OCI-LY3 (cell line): Measurements from ENCODE around the gene NR5A1.

Experiments used
- H2AFZ ChIP-seq: fragments of 200-600, 300-600 bp; shearing (Covaris generic); 2 replicates; pipeline ENCODE4 v1.6.0; 2014; ENCODE audit warnings: antibody characterized with exemption, low read depth, low read length
- H3K27ac ChIP-seq: fragments of 200-600, 300-600 bp; sonication (generic); 2 replicates; pipeline ENCODE4 v1.5.1; 2014; ENCODE audit warnings: mild to moderate bottlenecking, low read length, moderate library complexity, mixed read lengths
- H3K27me3 ChIP-seq: fragments of 200-600, 300-600 bp; sonication (generic); 2 replicates; pipeline ENCODE4 v1.6.1; 2014; ENCODE audit warnings: low read depth, low read length, mixed read lengths
- H3K36me3 ChIP-seq: fragments of 200-600, 300-600 bp; sonication (generic); replicated peaks from 2 replicates; pipeline ENCODE3; 2014; ENCODE audit warnings: low read depth, low read length, mixed read lengths
- H3K4me1 ChIP-seq: fragments of 300-600, 200-600 bp; sonication (generic); 2 replicates; pipeline ENCODE4 v1.6.1; 2014; ENCODE audit warnings: low read length, mixed read lengths
- H3K4me2 ChIP-seq: fragments of 200-600, 300-600 bp; sonication (generic); 2 replicates; pipeline ENCODE4 v1.6.1; 2014; ENCODE audit warnings: low read length, mixed read lengths
- H3K4me3 ChIP-seq: fragments of 300-600, 200-600 bp; sonication (generic); 2 replicates; pipeline ENCODE4 v1.5.1; 2014; ENCODE audit warnings: antibody characterized with exemption, mild to moderate bottlenecking, low read length, moderate library complexity
- H3K79me2 ChIP-seq: fragments of 300-600, 200-600 bp; shearing (Covaris generic); 2 replicates; pipeline ENCODE4 v1.6.1; 2014; ENCODE audit warnings: mild to moderate bottlenecking, low read length, mixed read lengths
- H3K9ac ChIP-seq: fragments of 300-600, 200-600 bp; shearing (Covaris generic); 2 replicates; pipeline ENCODE4 v1.6.0; 2014; ENCODE audit warnings: mild to moderate bottlenecking, low read length, moderate library complexity
- H3K9me3 ChIP-seq: fragments of 200-600, 300-600 bp; shearing (Covaris generic); 2 replicates; pipeline ENCODE4 v1.6.1; 2014; ENCODE audit warnings: low read length, mixed read lengths; ENCODE audit not compliant: insufficient read depth
- H4K20me1 ChIP-seq: fragments of 200-600, 300-600 bp; sonication (generic); 2 replicates; pipeline ENCODE4 v1.6.1; 2016; ENCODE audit warnings: low read length, mixed read lengths; ENCODE audit not compliant: insufficient read depth
- EZH2phosphoT487 ChIP-seq: fragments of 200-600 bp; shearing (Covaris generic); IDR thresholded peaks from 2 replicates; pipeline ENCODE4 v1.6.1; 2018; ENCODE audit warnings: antibody characterized with exemption, mixed run types, low read depth
- TF ChIP-seq, protein P1 (sequence below): fragments of 200-600, 300-600 bp; sonication (generic); IDR thresholded peaks from 2 replicates; pipeline ENCODE4 v1.5.1; 2014; ENCODE audit warnings: antibody characterized with exemption, low read length, low read depth

NR5A1 gene

DNA sequence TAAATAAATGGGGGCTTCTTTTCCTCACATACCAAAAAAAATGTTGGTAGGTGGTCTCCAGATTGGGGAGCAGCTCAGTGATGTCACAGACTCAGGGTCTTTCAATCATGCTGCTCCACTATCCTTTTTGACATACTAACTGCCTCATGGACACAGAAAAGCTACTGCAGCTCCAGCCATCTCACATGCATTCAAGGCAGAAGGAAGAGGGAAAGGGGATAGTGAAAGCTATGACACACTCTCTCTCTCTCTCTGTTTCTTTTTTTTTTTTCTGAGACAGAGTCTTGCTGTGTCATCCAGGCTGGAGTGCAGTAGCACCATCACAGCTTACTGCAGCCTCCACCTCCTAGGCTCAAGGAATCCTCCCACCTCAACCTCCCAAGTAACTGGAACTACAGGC, 64.8 kb downstream of the NR5A1 start:
- H3K27me3 ChIP-seq = no peaks in the 10 kb centered on the region
- no peak overlapping the region for H3K4me3 ChIP-seq
- no peaks in the 10 kb centered on the region for H3K4me1 ChIP-seq
- H3K27ac ChIP-seq = no peak overlapping the region
- H3K79me2 ChIP-seq = no peaks in the 10 kb centered on the region
- H3K9ac ChIP-seq = no peak overlapping the region
- TF ChIP-seq, protein P1, sequence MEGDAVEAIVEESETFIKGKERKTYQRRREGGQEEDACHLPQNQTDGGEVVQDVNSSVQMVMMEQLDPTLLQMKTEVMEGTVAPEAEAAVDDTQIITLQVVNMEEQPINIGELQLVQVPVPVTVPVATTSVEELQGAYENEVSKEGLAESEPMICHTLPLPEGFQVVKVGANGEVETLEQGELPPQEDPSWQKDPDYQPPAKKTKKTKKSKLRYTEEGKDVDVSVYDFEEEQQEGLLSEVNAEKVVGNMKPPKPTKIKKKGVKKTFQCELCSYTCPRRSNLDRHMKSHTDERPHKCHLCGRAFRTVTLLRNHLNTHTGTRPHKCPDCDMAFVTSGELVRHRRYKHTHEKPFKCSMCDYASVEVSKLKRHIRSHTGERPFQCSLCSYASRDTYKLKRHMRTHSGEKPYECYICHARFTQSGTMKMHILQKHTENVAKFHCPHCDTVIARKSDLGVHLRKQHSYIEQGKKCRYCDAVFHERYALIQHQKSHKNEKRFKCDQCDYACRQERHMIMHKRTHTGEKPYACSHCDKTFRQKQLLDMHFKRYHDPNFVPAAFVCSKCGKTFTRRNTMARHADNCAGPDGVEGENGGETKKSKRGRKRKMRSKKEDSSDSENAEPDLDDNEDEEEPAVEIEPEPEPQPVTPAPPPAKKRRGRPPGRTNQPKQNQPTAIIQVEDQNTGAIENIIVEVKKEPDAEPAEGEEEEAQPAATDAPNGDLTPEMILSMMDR = no peak
- no peak for TF ChIP-seq EZH2phosphoT487
- no peaks in the 10 kb centered on the region for H3K36me3 ChIP-seq
- H3K4me2 ChIP-seq = no peak overlapping the region
- no peaks in the 10 kb centered on the region for H4K20me1 ChIP-seq
- no peak overlapping the region for H2AFZ ChIP-seq
- H3K9me3 ChIP-seq = no peaks in the 10 kb centered on the region

DNA sequence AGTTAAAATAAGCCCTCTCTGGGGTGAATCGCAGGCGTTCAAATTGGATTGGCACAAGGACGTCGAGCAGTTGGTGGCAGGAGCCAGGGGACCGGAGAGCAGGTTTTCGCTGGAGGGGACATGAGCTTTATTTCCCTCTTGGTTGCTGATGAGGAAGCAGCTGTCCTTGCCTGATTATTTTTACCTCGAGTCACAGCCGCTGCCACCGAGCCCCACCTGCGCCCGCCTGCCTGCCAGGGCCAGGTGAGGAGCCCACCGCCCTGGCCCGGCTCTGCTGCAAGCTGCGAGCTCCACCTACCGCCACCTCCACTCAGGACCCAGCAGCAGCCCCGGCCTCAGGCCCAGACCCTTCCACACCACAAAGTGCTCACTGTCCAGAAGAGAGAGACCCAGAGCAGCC, 65.9 kb downstream of the NR5A1 start:
- no peaks in the 10 kb centered on the region for H3K27me3 ChIP-seq
- no peaks in the 10 kb centered on the region for H3K9me3 ChIP-seq
- H3K9ac ChIP-seq = no peak overlapping the region
- TF ChIP-seq EZH2phosphoT487 = no peak
- TF ChIP-seq, protein P1 = no peak
- H3K4me3 ChIP-seq = no peak overlapping the region
- H3K4me1 ChIP-seq = no peaks in the 10 kb centered on the region
- no peaks in the 10 kb centered on the region for H3K79me2 ChIP-seq
- no peak overlapping the region for H3K27ac ChIP-seq
- H4K20me1 ChIP-seq = no peaks in the 10 kb centered on the region
- no peaks in the 10 kb centered on the region for H3K36me3 ChIP-seq
- H2AFZ ChIP-seq = no peak overlapping the region
- H3K4me2 ChIP-seq = no peak overlapping the region

DNA sequence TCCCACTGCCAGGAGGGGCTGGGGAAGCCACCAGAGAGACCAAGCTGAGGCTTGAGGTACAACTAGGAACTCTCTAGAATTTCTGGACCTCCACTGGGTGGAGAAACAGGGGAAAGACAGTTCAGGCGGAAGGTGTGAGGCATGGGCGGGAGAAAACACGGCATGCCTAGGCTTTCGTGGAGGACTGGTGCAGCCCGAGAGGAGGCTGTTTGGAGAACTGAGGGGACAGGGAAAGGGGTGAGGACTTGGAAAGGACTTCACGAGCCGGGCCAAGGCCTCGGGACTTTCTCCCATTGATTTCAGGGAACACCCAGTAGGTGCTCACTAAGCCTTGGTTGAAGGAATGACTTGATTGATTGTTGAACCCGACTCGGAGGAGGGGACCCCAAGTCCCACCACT, 66.4 kb downstream of the NR5A1 start:
- TF ChIP-seq EZH2phosphoT487 = no peak
- TF ChIP-seq, protein P1 = no peak
- Histone ChIP-seq H3K9me3 (no peaks in the 10 kb centered on the region), H3K4me2 (no peak overlapping the region), H3K9ac (no peak overlapping the region), H3K79me2 (no peaks in the 10 kb centered on the region), H4K20me1 (no peaks in the 10 kb centered on the region), H3K36me3 (no peaks in the 10 kb centered on the region), H3K27ac (no peak overlapping the region), H3K4me1 (no peaks in the 10 kb centered on the region), H2AFZ (no peak overlapping the region), H3K4me3 (no peak overlapping the region), H3K27me3 (no peaks in the 10 kb centered on the region)

DNA sequence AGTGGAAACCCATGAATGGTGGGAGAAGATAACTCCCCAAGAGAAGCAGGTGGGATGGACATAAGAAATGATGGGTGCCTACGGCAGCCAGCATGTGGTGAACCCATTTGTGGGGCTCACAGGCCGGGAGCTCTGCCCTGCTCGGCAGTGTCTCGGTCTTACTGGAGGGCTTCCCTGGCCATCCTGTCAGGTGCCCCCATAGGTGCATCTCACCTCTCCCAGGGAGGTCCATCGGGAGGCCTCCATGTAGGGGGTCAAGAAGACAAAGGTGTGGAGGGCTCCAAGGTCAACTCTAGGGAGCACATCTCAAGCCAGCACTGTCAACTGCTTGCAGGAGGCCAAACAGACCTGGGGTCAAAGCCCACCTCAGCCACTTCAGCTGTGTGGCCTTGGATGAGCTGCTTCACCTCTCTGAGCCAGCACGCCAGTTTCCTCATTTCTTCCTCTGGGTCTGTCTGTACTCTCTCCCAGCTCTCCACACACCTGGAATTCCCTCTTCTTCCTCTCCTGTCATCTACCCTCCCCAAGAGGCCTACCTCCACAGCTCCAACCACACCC, 67.4 kb downstream of the NR5A1 start:
- Histone ChIP-seq H3K79me2 (no peaks in the 10 kb centered on the region), H3K27ac (no peak overlapping the region), H3K4me1 (no peaks in the 10 kb centered on the region), H3K9ac (no peak overlapping the region), H3K9me3 (no peaks in the 10 kb centered on the region), H3K36me3 (no peaks in the 10 kb centered on the region), H4K20me1 (no peaks in the 10 kb centered on the region), H3K27me3 (no peaks in the 10 kb centered on the region), H2AFZ (no peak overlapping the region), H3K4me2 (no peak overlapping the region), H3K4me3 (no peak overlapping the region)
- TF ChIP-seq, protein P1 = no peak
- no peak for TF ChIP-seq EZH2phosphoT487
